Epidermal melanocyte (primary cell): Measurements from ENCODE around the gene CALML6.
A peak's percentile ranks its signal among the peaks of the same experiment; 100 is the strongest.
"Not testable (repeated sequence)": the region's sequence is repeated elsewhere in the genome, so short reads cannot be mapped to it uniquely, and the experiment has no call there.

Source experiments
- DNase-seq: peaks from one replicate; pipeline ENCODE4 v3.0.0; 2011; ENCODE audit warnings: low spot score; ENCODE audit not compliant: insufficient read length

CALML6 gene

GRCh38 chr1:1914971-1915692, at the start of gene CALML6:
TSS of gene CALML6 (plus strand) at chr1:1915260. CDS start at chr1:1915281, 21 bp downstream.
- DNase-seq: no peak

DNA sequence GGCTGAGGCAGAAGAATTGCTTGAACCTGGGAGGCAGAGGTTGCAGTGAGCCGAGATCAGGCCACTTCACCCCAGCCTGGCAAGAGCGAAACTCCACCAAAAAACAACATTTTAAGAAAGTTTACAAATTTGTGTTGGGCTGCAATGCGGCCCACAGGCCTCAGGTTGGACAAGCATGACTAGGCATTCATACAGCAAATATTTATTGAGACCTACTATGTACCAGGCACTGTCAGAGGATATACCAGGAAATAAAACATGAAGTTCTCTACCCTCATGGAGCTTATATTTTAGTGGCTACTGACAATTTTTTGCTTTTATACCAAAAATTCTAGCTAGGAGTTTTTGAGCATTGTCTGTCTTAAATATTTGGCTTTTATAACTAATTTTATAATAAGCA, 47.9 kb upstream of the CALML6 start:
- no peak for DNase-seq

DNA sequence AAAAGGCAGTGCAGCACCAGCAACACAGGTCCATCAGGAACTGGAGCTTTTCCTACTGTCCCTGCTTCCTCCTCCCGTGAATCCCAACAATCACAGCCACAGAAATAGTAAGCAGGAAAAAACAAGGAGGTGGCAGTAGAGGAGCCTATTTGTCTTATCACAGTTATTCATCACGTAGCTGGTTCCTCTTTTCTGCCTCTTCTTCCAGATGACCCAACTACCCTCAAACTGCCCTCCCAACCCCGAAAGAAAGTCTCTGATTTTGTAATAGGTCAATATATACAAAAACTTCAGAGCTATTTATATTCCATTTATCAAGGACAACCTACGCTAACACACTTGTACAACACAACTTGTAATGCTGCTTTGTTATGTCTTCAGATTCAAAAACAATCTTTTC, 45.6 kb upstream of the CALML6 start:
- DNase-seq: no peak

- no peak for DNase-seq
Observed at GRCh38 chr1:1872329-1872994, 42.6 kb upstream of the CALML6 start.

- DNase-seq: no peak
Observed at GRCh38 chr1:1873186-1873585, 41.9 kb upstream of the CALML6 start.

GRCh38 chr1:1874901-1875300, 40.2 kb upstream of the CALML6 start:
- DNase-seq: no peak

- DNase-seq: no peak
Observed at GRCh38 chr1:1875932-1876331, 39.1 kb upstream of the CALML6 start.

DNA sequence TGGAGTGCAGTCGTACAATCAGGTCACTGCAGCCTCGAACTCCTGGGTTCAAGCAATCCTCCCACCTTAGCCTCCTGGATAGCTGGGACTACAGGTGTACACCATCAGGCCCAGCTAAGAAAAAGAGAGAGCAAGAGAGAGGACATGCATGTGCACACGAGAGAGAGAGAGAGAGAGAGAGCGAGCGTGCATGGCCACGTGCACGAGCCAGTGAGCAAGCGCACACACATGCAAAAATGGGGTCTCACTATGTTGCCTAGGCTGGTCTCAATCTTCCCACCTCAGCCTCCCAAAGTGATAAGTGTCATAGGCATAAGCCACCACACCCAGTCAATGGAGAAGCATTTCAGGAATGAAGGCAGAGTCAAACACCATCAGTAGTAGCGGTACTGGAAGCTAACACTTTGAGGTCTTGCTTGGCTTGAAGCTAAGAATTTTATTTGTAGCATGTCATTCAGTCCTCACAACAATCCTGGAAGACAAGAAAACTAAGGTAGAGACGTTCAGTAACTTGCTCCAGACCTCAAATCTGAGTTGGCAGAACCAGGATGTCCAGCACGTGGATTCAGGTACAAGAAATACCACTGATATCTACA, 38.6 kb upstream of the CALML6 start:
- no peak for DNase-seq

GRCh38 chr1:1877865-1878436, 37.1 kb upstream of the CALML6 start:
- no peak for DNase-seq

GRCh38 chr1:1879942-1880341, 35.1 kb upstream of the CALML6 start:
- no peak for DNase-seq

DNA sequence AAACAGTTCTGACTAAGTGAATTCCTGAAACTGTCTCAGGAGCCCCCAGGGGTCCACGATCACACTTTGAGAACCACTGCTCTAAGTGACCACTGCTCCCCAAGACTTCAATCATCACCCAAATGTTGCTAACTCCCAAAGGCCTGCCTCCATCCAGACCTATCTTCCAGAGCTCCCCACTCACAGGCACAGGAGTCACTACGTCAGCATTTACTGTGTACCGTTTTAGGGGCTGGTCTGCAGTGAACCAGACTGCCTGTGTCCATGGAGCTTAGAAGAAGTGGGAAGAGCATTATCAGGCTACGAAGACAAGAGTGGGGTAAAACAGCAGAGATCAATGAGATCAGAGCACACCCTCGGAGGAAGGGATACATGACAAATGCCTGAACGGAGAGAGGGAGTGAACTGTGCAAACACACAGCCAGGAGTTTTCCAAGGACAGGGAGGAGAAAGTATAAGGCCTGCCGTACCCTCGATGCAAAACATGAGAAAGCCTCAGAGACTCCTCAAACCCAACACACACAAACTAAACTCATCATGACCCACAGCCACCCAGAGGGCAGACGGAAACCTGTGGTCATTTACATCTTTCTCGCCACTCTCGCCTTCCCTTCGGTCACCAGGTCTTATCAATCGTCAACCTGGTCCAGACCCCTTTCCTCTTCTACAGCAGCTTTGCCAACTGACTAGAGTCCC, 34.3 kb upstream of the CALML6 start:
- DNase-seq: no peak

GRCh38 chr1:1881727-1882126, 33.3 kb upstream of the CALML6 start:
- DNase-seq: no peak

- DNase-seq: no peak
Observed at GRCh38 chr1:1883092-1883873, 31.8 kb upstream of the CALML6 start.

DNA sequence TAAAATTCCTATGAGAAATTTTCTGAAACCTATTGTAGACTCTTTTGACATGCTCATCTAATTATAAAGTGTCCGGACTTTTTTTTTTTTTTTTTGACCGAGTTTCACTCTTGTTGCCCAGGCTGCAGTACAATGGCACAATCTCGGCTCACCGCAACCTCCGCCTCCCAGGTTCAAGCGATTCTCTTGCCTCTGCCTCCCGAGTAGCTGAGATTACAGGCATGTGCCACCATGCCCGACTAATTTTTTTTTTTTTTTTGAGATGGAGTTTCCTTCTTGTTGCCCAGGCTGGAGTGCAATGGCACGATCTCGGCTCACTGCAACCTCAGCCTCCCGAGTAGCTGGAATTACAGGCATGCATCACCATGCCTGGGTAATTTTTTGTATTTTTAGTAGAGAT, 31.2 kb upstream of the CALML6 start:
- DNase-seq: not testable (repeated sequence)

DNA sequence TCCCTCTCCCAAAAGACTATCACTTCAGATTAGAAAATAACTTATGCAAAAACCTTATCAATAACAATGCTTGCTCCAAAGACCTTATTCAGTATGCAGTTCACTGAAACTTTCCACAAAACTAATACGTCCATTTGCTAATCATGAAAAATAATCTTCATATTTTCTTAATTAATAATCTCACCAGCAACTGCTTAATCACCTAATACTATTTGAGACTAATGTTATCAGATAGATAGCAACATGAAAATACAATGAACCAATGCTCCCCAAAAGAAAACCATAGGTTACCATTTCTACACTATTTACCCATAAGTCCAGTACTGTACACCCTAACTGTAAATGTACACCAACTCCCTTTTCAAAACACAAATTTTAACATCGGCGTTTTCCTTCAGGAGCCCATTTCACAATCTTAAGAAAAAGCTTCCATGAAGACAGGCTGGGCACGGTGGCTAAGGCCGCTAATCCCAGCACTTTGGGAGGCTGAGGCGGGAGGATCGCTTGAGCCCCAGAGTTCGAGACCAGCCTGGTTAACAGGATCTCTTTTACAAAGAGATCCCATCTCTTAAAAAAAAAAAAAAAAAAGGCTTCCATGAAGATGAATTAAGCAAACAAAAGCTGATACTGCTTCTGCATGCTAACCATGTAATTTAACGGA, 25.8 kb upstream of the CALML6 start:
- no peak for DNase-seq

GRCh38 chr1:1889847-1890505, 25.1 kb upstream of the CALML6 start:
- peak; percentile 48 for DNase-seq

- DNase-seq: peak; percentile 98
Observed at GRCh38 chr1:1890506-1891348, 24.3 kb upstream of the CALML6 start, which contains the start of gene GNB1. TSS of gene GNB1 (minus strand) at chr1:1891087. CDS start at chr1:1825453, 65,634 bp downstream.

DNA sequence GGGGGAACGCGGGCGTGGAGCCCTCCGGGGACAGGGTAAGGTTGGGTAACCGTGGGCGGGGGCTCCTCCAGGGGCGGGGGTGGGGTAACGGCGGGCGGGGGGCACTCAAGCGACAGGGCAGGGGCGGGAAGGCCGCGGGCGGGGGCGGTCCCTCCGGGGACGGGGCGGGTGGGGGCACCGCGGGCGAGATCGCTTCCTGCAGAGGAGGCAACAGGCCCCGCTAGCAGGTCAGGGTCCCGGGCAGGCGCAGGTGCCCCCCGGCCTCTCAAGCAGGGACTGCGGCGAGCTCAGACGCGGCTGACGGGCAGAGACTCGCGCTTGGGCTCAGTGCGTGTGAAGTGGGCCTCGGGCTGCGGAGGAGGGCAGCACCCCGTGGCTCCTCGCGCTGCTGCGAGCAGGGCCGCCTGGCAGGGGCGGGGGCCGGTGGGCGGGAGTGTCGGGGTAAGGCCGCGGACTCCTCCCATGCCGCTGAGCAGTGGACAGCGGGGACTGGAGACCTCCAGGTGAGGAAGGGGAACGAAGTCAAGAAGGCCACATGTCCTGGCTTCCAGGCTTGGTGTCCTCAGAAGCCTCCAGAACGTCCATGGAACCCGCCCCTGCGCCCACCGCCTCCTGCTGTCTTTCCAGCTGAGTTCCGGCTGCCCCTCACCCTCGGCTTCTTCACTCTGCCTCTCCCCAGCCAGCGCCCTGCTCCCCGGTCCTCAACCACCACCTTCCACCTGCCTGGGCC, 23.5 kb upstream of the CALML6 start:
- DNase-seq: peak; percentile 86
